ENCODE results near the gene METAP2. TPM values are rescaled to one million over a fixed set of nuclear protein-coding genes. Genes with fewer than 3 reads are reported as not detected.

Gene METAP2
- polyA plus RNA-seq, 1 experiment, result 135 TPM

DNA sequence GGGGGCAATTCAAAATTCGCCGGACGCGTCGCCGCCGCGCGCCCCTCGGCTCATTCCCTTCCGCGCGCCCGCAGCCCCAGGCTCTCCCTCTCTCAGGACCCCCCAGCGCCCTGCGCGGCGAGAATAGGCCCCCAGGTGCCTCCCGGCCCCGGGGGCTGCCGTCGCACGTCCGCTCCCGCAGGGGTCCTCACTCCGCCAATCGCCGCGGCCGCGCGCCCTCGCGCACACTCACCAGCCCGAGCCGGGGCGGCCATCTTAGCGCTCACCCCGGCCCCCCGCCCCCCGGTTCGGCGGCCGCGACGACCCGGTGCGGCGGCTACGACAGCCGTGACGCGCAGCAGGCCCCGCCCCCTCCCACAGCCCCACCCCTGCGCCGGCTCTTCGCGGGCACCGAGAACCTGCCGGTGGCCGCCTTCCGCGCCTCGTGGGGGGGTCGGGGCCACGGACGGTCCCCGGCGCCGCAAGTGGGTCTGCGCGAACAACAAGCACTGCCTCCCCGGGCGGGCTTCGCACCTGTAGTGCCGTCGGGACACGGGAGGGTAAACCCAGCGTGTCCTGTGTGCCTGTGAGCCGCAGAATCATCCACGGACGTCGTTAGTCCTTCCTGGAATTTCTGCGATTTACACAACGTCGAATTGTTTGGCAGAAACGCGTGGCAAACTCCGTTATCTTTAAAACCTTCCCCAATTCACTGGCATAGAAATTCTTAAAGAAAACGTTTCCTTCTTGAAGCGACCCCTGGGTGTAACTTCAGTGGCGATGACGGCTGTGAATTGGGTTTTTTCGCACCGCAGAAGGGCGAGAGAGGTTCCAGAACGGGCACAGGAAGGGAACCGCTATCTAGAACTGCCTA is 74.8 kb downstream of the METAP2 start:
- peaks cover 3% of the 10 kb centered on the region; the same call in 1 of the 2 replicates for H3K9me3 ChIP-seq (ENCODE audit: control insufficient read depth, insufficient read depth, low read length)
- CTCF ChIA-PET, result no interaction called here
- H3K27ac ChIP-seq (ENCODE audit: low read depth, low read length), result peak overlapping the region; percentile 99
- TF ChIP-seq, protein P1, sequence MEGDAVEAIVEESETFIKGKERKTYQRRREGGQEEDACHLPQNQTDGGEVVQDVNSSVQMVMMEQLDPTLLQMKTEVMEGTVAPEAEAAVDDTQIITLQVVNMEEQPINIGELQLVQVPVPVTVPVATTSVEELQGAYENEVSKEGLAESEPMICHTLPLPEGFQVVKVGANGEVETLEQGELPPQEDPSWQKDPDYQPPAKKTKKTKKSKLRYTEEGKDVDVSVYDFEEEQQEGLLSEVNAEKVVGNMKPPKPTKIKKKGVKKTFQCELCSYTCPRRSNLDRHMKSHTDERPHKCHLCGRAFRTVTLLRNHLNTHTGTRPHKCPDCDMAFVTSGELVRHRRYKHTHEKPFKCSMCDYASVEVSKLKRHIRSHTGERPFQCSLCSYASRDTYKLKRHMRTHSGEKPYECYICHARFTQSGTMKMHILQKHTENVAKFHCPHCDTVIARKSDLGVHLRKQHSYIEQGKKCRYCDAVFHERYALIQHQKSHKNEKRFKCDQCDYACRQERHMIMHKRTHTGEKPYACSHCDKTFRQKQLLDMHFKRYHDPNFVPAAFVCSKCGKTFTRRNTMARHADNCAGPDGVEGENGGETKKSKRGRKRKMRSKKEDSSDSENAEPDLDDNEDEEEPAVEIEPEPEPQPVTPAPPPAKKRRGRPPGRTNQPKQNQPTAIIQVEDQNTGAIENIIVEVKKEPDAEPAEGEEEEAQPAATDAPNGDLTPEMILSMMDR (IDR thresholded peaks at IDR 0.05; ENCODE audit: low read depth, low read length), result no peak
- peak overlapping the region; percentile 84 for H3K4me3 ChIP-seq (ENCODE audit: low read depth, low read length)
- POLR2A ChIA-PET, result interaction anchor here (1.4 kb wide), 1 partner anchor 75 kb away, joined by 7 read pairs; the partner anchor contains the start of gene METAP2
- no peaks in the 10 kb centered on the region for H3K27me3 ChIP-seq (ENCODE audit: control insufficient read depth, insufficient read depth, low read length)
- no peak for DNase-seq (ENCODE audit: low read depth, low spot score)

DNA sequence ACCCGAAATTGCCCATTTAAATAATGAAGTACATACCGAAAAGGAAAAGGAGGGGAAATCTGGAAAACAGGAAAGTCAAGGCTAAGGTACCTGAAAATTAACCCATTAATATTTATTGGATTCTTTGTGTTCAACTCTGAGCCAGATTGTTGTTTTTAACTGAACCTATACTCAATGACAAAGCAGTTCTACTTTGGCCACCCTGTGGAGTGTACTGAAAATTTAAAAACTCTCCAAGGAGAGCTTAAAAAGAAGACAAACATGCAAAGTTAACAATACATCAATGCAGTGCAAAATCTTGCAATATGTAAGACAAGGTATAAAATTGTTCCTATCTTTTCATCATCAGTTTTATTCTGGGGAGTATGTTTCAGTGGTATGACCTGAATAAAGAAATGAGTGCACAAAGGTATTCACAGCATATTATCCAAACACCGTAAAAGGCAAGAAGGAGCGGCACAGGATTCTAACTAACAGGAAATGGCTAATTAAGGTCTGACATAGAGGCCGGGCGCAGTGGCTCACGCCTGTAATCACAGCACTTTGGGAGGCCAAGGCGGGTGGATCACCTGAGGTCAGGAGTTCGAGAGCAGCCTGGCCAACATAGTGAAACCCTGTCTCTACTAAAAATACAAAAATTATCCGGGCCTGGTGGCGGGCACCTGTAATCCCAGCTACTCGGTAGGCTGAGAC is 75.6 kb downstream of the METAP2 start:
- Histone ChIP-seq H3K27ac (ENCODE audit: low read depth, low read length) (no peak overlapping the region), H3K9me3 (ENCODE audit: control insufficient read depth, insufficient read depth, low read length) (peaks cover 2% of the 10 kb centered on the region; the same call in 1 of the 2 replicates), H3K27me3 (ENCODE audit: control insufficient read depth, insufficient read depth, low read length) (no peaks in the 10 kb centered on the region), H3K4me3 (ENCODE audit: low read depth, low read length) (peak overlapping the region; percentile 62)
- POLR2A ChIA-PET, result no interaction called here
- TF ChIP-seq, protein P1 (IDR thresholded peaks at IDR 0.05; ENCODE audit: low read depth, low read length), result no peak
- CTCF ChIA-PET, result no interaction called here
- DNase-seq (ENCODE audit: low read depth, low spot score), result no peak

DNA sequence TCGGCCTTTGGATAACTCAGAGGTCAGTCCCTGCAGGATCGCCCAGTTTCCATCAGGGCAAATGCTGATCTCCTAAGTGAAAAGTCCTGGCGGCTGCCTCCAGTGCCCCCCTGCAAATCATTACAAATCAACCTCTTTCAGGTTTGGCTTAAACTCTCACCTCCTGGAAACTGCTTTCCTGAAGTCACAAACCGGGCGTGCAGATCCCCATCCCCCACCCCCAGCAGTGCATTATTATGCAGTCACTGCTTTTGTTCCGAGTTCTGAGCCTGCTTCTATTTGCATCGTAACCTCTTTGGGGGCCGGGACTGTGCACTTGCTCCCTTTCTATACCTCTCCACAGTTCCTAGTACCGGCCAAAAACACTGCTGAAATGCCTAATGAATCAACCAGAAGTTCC is 77.4 kb downstream of the METAP2 start, which contains the start of gene USP44:
Gene USP44, minus strand, starts transcription at position 172 of the 400 bp plus-strand sequence. CDS start 17,220 bp downstream, outside the sequence.
- POLR2A ChIA-PET, result no interaction called here
- H3K27me3 ChIP-seq (ENCODE audit: control insufficient read depth, insufficient read depth, low read length), result no peaks in the 10 kb centered on the region
- H3K4me3 ChIP-seq (ENCODE audit: low read depth, low read length), result no peak within 1 kb of the TSS
- TF ChIP-seq, protein P1 (IDR thresholded peaks at IDR 0.05; ENCODE audit: low read depth, low read length), result no peak
- peaks cover 2% of the 10 kb centered on the region; the same call in 1 of the 2 replicates for H3K9me3 ChIP-seq (ENCODE audit: control insufficient read depth, insufficient read depth, low read length)
- H3K27ac ChIP-seq (ENCODE audit: low read depth, low read length), result no peak within 1 kb of the TSS
- DNase-seq (ENCODE audit: low read depth, low spot score), result no peak
- CTCF ChIA-PET, result interaction anchor here (1.0 to 2.0 kb wide), 2 partner anchors 17 to 24 kb away, joined by 5 read pairs; no protein-coding TSS in a partner anchor

DNA sequence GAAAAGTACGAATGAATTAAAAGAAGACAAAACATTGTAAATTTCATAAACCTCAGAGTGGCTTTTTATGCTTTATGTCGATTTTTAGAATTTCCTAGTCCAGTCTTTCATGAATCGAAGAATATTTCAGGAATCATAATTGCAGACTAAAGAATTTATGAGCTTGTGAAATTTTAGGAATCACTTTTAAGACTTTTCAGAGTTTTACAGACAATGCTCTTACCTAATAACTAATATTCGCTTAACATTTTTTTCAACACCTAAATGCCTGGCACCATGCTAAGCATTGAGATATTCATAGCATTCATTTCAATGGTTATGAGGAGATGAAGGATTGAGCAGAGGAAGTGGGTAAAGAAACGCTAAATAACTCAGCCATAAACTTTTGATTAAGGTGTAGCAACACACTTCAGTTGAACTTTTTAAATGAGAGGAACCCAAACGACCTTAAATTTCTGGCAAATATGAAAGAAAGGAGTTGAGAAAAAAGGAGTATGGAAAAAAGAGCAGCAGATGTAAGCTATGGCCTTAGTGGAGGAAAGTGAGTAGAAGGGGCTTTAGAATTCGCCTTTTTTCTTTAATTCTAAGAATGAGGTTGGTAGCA is 78.1 kb downstream of the METAP2 start:
- Histone ChIP-seq H3K27ac (ENCODE audit: low read depth, low read length) (no peak overlapping the region), H3K9me3 (ENCODE audit: control insufficient read depth, insufficient read depth, low read length) (peaks cover 2% of the 10 kb centered on the region; the same call in 1 of the 2 replicates), H3K4me3 (ENCODE audit: low read depth, low read length) (no peak overlapping the region), H3K27me3 (ENCODE audit: control insufficient read depth, insufficient read depth, low read length) (no peaks in the 10 kb centered on the region)
- TF ChIP-seq, protein P1 (IDR thresholded peaks at IDR 0.05; ENCODE audit: low read depth, low read length), result no peak
- CTCF ChIA-PET, result interaction anchor here (2.0 to 3.4 kb wide), 2 partner anchors 18 to 22 kb away, joined by 5 to 24 read pairs; no protein-coding TSS in a partner anchor
- POLR2A ChIA-PET, result no interaction called here
- no peak for DNase-seq (ENCODE audit: low read depth, low spot score)
